ENCODE results near the gene BRF1. TPM values are rescaled to one million over a fixed set of nuclear protein-coding genes. Genes with fewer than 3 reads are reported as not detected.

The BRF1 gene
- total and polyA plus RNA-seq, 2 experiments from 2014 or later: 23.6 to 35.9 TPM

GRCh38 chr14:105176513-105176912, 124.3 kb downstream of the BRF1 start:
- WGBS (ENCODE audit: low lambda C conversion rate, missing lambda C conversion rate): 88% methylated on average over 15 of the region's 15 CpGs
- peaks cover 8% of the 10 kb centered on the region for H3K4me1 ChIP-seq (ENCODE audit: insufficient read depth)
- no peak overlapping the region for H2AFZ ChIP-seq
- H3K9me3 ChIP-seq (ENCODE audit: low read depth): no peaks in the 10 kb centered on the region
- H3K9me2 ChIP-seq (replicated peaks; ENCODE audit: insufficient read depth): no peaks in the 10 kb centered on the region
- H3K27ac ChIP-seq: no peak overlapping the region
- H4K20me1 ChIP-seq (ENCODE audit: insufficient read depth, poor library complexity, severe bottlenecking): peaks cover 5% of the 10 kb centered on the region
- H3K79me2 ChIP-seq: peaks cover 11% of the 10 kb centered on the region
- no peak for TF ChIP-seq CTCF (IDR thresholded peaks at IDR 0.05; ENCODE audit: poor library complexity)
- no peak for TF ChIP-seq EZH2phosphoT487 (IDR thresholded peaks at IDR 0.05; ENCODE audit: low read depth, severe bottlenecking, unreplicated experiment)
- no peak for TF ChIP-seq EZH2 (IDR thresholded peaks at IDR 0.05; ENCODE audit: borderline replicate concordance)
- H3K4me2 ChIP-seq: no peak overlapping the region
- no peaks in the 10 kb centered on the region for H3K27me3 ChIP-seq
- DNase-seq (ENCODE audit: low spot score): no peak
- H3K4me3 ChIP-seq: no peak overlapping the region
- H3K36me3 ChIP-seq (replicated peaks; ENCODE audit: insufficient read depth, low read depth): no peaks in the 10 kb centered on the region

- no peaks in the 10 kb centered on the region for H3K9me3 ChIP-seq (ENCODE audit: low read depth)
- H4K20me1 ChIP-seq (ENCODE audit: insufficient read depth, poor library complexity, severe bottlenecking): peaks cover under 1% of the 10 kb centered on the region
- no peaks in the 10 kb centered on the region for H3K36me3 ChIP-seq (replicated peaks; ENCODE audit: insufficient read depth, low read depth)
- H3K27me3 ChIP-seq: peaks cover 12% of the 10 kb centered on the region
- H2AFZ ChIP-seq: no peak overlapping the region
- no peak overlapping the region for H3K4me2 ChIP-seq
- no peak for DNase-seq (ENCODE audit: low spot score)
- H3K9me2 ChIP-seq (replicated peaks; ENCODE audit: insufficient read depth): no peaks in the 10 kb centered on the region
- H3K79me2 ChIP-seq: no peaks in the 10 kb centered on the region
- H3K27ac ChIP-seq: no peak overlapping the region
- WGBS (ENCODE audit: low lambda C conversion rate, missing lambda C conversion rate): 97% methylated on average over 22 of the region's 32 CpGs
- TF ChIP-seq EZH2 (IDR thresholded peaks at IDR 0.05; ENCODE audit: borderline replicate concordance) (no peak), EZH2phosphoT487 (IDR thresholded peaks at IDR 0.05; ENCODE audit: low read depth, severe bottlenecking, unreplicated experiment) (no peak), CTCF (IDR thresholded peaks at IDR 0.05; ENCODE audit: poor library complexity) (no peak)
- H3K4me3 ChIP-seq: no peak overlapping the region
- peaks cover 5% of the 10 kb centered on the region for H3K4me1 ChIP-seq (ENCODE audit: insufficient read depth)
Observed at GRCh38 chr14:105173901-105174894, 126.6 kb downstream of the BRF1 start.

GRCh38 chr14:105173145-105173544, 127.7 kb downstream of the BRF1 start:
- Histone ChIP-seq H3K4me2 (no peak overlapping the region), H3K27me3 (peaks cover 14% of the 10 kb centered on the region), H3K9me3 (ENCODE audit: low read depth) (no peaks in the 10 kb centered on the region), H3K79me2 (no peaks in the 10 kb centered on the region), H4K20me1 (ENCODE audit: insufficient read depth, poor library complexity, severe bottlenecking) (no peaks in the 10 kb centered on the region), H3K4me1 (ENCODE audit: insufficient read depth) (peaks cover 5% of the 10 kb centered on the region), H3K4me3 (no peak overlapping the region), H2AFZ (no peak overlapping the region), H3K9me2 (replicated peaks; ENCODE audit: insufficient read depth) (no peaks in the 10 kb centered on the region), H3K36me3 (replicated peaks; ENCODE audit: insufficient read depth, low read depth) (no peaks in the 10 kb centered on the region), H3K27ac (no peak overlapping the region)
- TF ChIP-seq EZH2 (IDR thresholded peaks at IDR 0.05; ENCODE audit: borderline replicate concordance): no peak
- no peak for TF ChIP-seq CTCF (IDR thresholded peaks at IDR 0.05; ENCODE audit: poor library complexity)
- no peak for TF ChIP-seq EZH2phosphoT487 (IDR thresholded peaks at IDR 0.05; ENCODE audit: low read depth, severe bottlenecking, unreplicated experiment)
- 94% methylated on average over 9 of the region's 13 CpGs for WGBS (ENCODE audit: low lambda C conversion rate, missing lambda C conversion rate)
- no peak for DNase-seq (ENCODE audit: low spot score)

Measured in hepatocyte (in vitro differentiated cells).